ENCODE results near the gene PHF2.
A peak's percentile ranks its signal among the peaks of the same experiment; 100 is the strongest.

PHF2 gene

GRCh38 chr9:93678199-93679019, 102.0 kb downstream of the PHF2 start:
- no peak for DNase-seq (ENCODE audit: low read depth)

- DNase-seq (ENCODE audit: low read depth), result no peak
These were observed 103.4 kb downstream of the PHF2 start for GRCh38 chr9:93679536-93680442.

GRCh38 chr9:93680443-93681268, 104.3 kb downstream of the PHF2 start:
- DNase-seq (ENCODE audit: low read depth), result no peak

- DNase-seq (ENCODE audit: low read depth), result no peak
These were observed 105.1 kb downstream of the PHF2 start for GRCh38 chr9:93681269-93682154.

- DNase-seq (ENCODE audit: low read depth), result peak; percentile 29
These were observed 106.0 kb downstream of the PHF2 start for GRCh38 chr9:93682155-93682968.

GRCh38 chr9:93683331-93684134, 107.1 kb downstream of the PHF2 start:
- DNase-seq (ENCODE audit: low read depth), result no peak

- DNase-seq (ENCODE audit: low read depth), result no peak
These were observed 107.9 kb downstream of the PHF2 start for GRCh38 chr9:93684161-93684765.

GRCh38 chr9:93684806-93685543, 108.6 kb downstream of the PHF2 start:
- DNase-seq (ENCODE audit: low read depth), result no peak

GRCh38 chr9:93686127-93686879, 109.9 kb downstream of the PHF2 start:
- DNase-seq (ENCODE audit: low read depth), result no peak

GRCh38 chr9:93686880-93687236, 110.5 kb downstream of the PHF2 start:
- DNase-seq (ENCODE audit: low read depth), result no peak

GRCh38 chr9:93690618-93691017, 114.2 kb downstream of the PHF2 start:
- no peak for DNase-seq (ENCODE audit: low read depth)

GRCh38 chr9:93693129-93693528, 116.7 kb downstream of the PHF2 start:
- DNase-seq (ENCODE audit: low read depth), result no peak

GRCh38 chr9:93697352-93698139, 121.2 kb downstream of the PHF2 start:
- no peak for DNase-seq (ENCODE audit: low read depth)

- DNase-seq (ENCODE audit: low read depth), result no peak
These were observed 121.9 kb downstream of the PHF2 start for GRCh38 chr9:93698140-93698908.

- no peak for DNase-seq (ENCODE audit: low read depth)
These were observed 123.3 kb downstream of the PHF2 start for GRCh38 chr9:93699650-93700049.
